GM21528 (cell line): Measurements from ENCODE around the gene GLIS1.

Source experiments
- ATAC-seq: cut with Tn5 transposase; IDR thresholded peaks from one replicate; pipeline ENCODE4 v1.9.1; 2021; ENCODE audit warnings: mild to moderate bottlenecking, moderate library complexity; ENCODE audit not compliant: unreplicated experiment, low FRiP score

The GLIS1 gene

GRCh38 chr1:53721088-53721487, 17.9 kb downstream of the GLIS1 start:
- ATAC-seq, result no peak

DNA sequence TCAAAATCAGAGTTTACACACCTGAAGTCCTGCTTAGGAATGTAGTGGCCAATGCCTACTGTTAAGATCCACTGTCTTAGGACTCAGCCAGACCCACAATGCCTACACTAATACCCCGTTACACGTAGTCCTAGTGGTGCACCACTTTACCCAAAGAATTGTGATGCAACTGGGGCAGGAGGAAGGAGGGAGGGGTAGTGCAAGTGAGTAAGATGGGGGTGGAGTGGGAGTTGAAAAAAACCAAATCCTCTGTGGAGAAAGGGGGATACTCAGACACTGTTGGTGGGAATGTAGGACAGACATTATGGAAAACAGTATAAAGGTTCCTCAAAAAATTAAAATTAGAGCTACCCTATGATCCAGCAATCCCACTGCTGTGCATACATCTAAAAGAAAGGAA, 19.5 kb downstream of the GLIS1 start:
- no peak for ATAC-seq

GRCh38 chr1:53718443-53718842, 20.5 kb downstream of the GLIS1 start:
- no peak for ATAC-seq

- no peak for ATAC-seq
Observed at GRCh38 chr1:53717025-53717804, 21.7 kb downstream of the GLIS1 start.

GRCh38 chr1:53716150-53716549, 22.8 kb downstream of the GLIS1 start:
- ATAC-seq, result no peak

GRCh38 chr1:53715478-53715877, 23.5 kb downstream of the GLIS1 start:
- ATAC-seq, result no peak

GRCh38 chr1:53712276-53712675, 26.7 kb downstream of the GLIS1 start:
- no peak for ATAC-seq

DNA sequence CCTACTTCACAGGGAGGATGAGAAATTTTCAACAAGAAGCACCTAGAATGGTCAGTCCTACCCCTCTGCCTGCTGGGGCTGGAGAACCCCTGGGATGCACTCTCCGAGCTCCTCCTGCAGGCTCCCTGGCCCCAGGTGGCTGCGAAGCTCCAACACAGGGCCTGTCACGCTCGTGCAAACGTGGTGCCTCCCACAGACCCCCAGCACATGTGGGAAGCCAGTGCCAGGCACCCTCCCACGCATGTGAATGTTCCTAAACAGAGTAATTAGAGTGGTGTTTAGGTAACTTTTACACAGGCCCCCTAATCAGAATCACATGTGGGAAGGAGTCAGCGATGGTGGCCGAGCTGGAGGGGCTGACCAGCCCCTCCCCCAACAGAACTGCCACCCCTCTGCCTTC, 28.4 kb downstream of the GLIS1 start:
- ATAC-seq, result no peak

DNA sequence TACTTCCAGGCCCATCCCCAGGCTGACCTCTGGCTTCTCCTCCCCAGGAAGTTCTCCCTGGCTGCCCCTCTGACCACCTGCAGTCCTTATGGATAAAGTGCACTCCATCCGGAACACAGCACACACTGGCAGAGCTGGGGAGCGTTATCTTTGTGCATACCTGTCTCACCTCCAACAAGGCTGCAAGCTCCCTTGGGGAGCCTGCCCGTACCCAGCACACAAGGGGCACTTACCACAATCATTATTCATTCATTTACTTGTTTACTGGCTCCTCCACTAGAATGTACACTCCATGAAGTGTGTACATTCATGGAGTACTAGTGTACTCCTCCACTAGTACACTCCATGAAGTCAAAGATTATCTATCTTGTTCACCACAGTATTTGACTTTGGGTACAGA, 30.3 kb downstream of the GLIS1 start:
- ATAC-seq, result no peak

GRCh38 chr1:53706356-53706755, 32.6 kb downstream of the GLIS1 start:
- ATAC-seq, result no peak

DNA sequence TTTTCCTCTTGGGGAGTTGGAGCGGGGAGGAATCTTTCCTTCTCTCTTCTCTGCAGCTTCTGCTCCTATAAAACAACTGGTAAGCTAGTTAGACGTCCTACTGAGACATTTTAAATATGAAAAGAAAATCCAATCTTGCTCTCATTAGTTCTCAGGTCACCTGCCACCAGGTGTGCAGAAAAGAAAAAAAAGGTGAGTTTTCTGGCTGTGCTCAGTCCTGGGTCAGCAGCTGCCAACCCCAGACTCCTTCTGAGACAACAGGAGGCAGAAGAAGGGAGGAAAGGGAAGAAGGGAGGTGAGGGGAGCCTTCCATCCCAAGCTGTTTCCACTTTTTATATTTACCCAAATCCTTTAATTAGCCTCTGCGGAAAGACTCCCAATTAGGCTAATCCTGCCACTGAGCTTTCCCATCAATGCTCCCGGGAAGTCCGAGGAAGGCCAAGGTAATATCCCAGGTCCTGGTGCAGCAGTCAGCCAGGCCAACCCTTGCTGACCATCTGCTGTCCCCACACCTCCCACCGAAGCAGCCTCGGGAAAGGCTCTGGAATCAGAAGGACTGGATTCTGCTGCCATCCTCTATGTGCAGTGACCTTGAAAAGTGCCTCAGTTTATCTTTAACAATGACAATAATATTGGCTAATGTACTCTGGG, 33.4 kb downstream of the GLIS1 start:
- ATAC-seq, result no peak

DNA sequence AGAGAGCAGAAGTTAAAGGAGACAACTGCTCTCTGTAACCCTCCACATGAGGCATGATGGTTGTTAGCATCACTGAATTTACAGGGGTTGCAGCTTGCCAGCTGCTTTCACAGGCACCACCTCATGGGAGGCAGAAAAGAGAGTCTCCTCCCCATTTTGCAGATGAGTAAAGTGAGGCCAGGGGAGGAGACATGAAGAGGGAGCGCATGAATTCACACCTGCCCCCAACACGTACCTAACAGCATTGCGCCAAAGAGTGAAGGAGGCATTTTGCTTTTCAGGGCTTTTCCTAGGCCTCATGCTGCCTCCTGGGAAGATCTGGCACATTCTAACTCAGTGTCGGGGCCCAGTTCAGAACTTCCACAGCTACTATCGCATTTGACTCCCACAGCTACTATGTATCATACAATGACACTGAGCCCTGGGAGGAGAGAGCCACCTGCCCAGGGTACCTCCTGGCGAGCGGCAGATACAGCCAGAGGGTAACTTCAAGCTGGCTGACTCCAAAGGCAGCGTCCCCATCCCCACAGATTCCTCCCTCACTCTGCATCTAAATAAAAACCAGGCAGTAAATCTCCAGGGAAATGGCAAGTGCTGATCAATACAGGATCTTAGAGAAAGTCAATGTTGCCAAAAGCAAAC, 34.0 kb downstream of the GLIS1 start:
- ATAC-seq, result no peak

GRCh38 chr1:53704304-53704703, 34.7 kb downstream of the GLIS1 start:
- ATAC-seq, result no peak

- no peak for ATAC-seq
Observed at GRCh38 chr1:53703174-53703573, 35.8 kb downstream of the GLIS1 start.

DNA sequence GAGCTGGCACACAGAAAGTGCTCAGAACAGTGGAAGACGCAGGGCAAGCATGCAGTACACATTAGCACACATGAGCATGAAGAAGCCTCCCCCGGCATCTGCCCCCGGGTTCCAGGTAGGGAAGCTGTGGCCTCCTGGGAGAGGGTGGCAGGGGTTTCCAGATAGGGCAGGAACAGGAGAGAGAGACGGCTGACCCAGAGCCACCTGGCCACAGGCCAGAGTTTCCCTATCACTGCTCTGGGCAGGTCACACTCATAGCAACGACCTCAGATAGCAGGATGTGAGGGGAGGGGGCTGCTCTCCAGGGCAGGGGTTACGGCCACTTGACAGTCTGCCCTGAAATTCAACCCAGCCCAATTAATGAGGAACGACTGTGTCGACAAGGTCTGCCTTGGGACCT, 36.6 kb downstream of the GLIS1 start:
- no peak for ATAC-seq

- ATAC-seq, result no peak
Observed at GRCh38 chr1:53700776-53701175, 38.2 kb downstream of the GLIS1 start.

GRCh38 chr1:53699981-53700380, 39.0 kb downstream of the GLIS1 start:
- no peak for ATAC-seq

- no peak for ATAC-seq
Observed at GRCh38 chr1:53698384-53698980, 40.5 kb downstream of the GLIS1 start.

DNA sequence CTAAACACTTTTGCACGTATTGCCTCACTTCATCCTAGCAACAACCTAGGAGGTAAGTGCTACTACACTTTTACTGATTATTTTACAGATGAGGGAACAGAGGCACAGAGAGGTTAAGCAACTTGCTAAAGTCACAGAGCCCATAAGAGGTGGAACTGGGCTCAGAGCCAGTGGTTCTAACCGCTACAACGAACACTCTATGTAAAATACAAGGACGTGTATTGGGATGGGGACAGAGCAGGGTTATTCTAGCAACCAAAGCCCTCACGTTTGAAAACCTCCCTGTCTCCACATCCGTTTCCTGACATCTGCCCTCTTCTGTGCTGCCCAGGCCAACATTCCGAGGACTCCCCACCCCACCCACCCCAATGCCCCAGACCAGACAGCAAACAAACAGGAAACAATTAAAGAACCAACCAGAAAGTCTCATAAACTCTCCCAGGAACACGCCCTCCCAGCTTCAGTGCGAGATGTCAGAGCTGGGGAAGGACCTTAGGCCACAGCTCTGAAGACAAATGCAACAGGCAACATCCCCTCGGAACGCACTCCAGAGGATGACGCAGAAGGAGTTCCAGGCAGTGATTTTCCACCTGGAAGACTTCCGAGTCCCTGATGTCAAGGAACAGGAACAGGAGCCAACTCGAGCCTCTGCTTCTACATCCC, 41.1 kb downstream of the GLIS1 start:
- ATAC-seq, result no peak

DNA sequence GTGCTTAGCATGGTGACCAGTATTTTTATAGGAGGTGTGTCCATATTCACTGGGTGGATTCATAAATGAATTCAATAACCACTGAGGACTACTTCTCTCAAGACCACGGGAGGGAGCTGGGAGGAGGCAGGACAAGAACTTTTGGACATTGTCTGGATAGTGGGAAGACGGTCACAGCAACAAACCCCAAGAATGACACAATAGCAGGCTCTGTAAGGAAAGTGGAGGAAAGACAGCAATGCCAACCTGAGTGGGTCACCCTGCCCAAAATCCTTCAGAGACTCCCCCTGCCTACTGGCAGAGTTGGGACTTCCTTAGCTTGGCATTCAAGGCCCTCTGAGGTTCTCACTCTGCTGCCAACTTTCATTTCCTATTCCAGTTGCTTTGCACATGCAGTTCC, 42.0 kb downstream of the GLIS1 start:
- ATAC-seq, result no peak

DNA sequence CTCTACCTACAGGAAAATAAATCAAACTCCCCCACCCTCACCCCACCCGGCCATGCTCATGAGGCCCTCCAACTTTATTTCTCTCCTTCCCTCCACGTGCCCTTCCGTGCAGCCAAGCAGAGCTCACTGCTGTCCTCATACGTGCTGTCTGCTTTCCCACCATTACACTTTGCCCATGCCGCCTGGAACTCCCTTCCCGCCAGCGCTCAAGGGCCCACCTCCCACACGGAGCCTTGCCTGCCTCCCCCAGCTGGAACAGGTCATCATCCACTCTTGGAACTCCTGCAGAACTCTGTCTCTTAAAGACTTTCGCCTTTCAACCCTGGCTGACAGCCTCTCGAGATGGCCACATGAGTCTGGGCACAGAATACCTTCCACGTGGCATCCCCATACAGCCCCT, 42.4 kb downstream of the GLIS1 start:
- ATAC-seq, result no peak
